DND-41 (cell line): ENCODE measurements around the gene DEF6.

Experiments
- EZH2 ChIP-seq: IDR thresholded peaks from 3 replicates; pipeline ENCODE4 v1.6.1; 2012; ENCODE audit warnings: borderline replicate concordance, low read depth, mild to moderate bottlenecking, moderate library complexity, low read length, inconsistent platforms; ENCODE audit not compliant: severe bottlenecking
- TF ChIP-seq, protein P1 (sequence below): IDR thresholded peaks from 2 replicates; pipeline ENCODE4 v1.5.1; 2012; ENCODE audit warnings: borderline replicate concordance, low read length, moderate library complexity, mild to moderate bottlenecking; ENCODE audit not compliant: poor library complexity, severe bottlenecking; ENCODE audit errors: extremely low read depth

DNA sequence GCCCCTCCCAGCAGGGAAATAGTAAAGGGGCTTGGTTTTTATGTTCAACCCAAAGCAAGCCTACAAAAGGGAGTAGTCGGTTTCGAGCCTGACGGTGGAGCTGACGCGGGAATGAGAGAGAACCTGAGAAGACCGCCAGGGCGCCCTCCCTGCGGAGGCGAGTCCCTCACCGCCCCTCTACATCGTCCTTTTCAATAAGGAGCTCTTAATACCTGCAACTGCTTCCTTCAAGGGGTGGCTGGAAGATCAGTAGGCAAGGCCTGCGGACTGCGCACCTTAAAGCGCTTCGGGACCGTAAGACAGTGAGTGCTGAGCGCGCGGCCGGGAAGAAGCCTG, 38.8 kb upstream of the DEF6 start:
- TF ChIP-seq, protein P1, sequence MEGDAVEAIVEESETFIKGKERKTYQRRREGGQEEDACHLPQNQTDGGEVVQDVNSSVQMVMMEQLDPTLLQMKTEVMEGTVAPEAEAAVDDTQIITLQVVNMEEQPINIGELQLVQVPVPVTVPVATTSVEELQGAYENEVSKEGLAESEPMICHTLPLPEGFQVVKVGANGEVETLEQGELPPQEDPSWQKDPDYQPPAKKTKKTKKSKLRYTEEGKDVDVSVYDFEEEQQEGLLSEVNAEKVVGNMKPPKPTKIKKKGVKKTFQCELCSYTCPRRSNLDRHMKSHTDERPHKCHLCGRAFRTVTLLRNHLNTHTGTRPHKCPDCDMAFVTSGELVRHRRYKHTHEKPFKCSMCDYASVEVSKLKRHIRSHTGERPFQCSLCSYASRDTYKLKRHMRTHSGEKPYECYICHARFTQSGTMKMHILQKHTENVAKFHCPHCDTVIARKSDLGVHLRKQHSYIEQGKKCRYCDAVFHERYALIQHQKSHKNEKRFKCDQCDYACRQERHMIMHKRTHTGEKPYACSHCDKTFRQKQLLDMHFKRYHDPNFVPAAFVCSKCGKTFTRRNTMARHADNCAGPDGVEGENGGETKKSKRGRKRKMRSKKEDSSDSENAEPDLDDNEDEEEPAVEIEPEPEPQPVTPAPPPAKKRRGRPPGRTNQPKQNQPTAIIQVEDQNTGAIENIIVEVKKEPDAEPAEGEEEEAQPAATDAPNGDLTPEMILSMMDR, result no peak
- no peak for TF ChIP-seq EZH2
